ENCODE measurements around the gene MUC6. TPM values are rescaled to one million over a fixed set of nuclear protein-coding genes. Genes with fewer than 3 reads are reported as not detected.

MUC6 gene
- total and polyA plus RNA-seq, 2 of the 8 experiments (the other 6 are each of a cell fraction or from before 2014, with no cell fraction given), result not detected

DNA sequence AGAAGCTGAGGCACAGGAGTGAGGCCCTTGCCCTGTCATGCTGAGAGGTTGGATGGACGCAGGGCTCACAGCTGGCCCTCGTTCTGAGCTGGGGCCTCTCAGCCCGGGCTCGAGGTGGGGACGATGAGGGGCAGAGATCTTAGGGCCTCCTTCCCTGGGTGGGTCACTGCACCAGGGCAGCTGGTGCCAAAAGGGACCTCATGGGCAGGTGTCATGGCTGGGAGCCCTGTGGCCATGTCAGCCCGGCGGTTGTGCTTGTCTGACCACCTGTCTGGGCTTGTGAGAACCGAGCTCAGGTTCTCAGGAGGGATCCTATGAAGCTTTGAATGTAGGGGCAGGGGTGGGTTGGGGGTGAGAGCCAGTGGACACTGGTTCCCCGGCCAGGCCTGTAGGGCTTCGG, 1.8 kb upstream of the MUC6 start:
- no peak overlapping the region; the same call in 1 of the 2 replicates for H2BK5ac ChIP-seq (ENCODE audit: low read depth, low read length)
- no peak overlapping the region for H4K5ac ChIP-seq (ENCODE audit: insufficient read length, low read depth, low read length)
- FAIRE-seq (no peak), DNase-seq (ENCODE audit: low read depth in 1 of 2, low spot score in 2 of 2) (no peak)
- H3K9me3 ChIP-seq (ENCODE audit: insufficient read depth in 2 of 2, low read depth in 1 of 2, low read length in 1 of 2), result no peaks in the 10 kb centered on the region
- H3K36me3 ChIP-seq (ENCODE audit: control insufficient read depth in 2 of 4, insufficient read depth in 4 of 4, low read length in 3 of 4), result no peaks in the 10 kb centered on the region
- no peaks in the 10 kb centered on the region for H3K79me2 ChIP-seq (ENCODE audit: control insufficient read depth in 1 of 2, insufficient read depth in 2 of 2, low read length in 2 of 2)
- POLR2A ChIA-PET (ENCODE audit: partially characterized antibody), result no interaction called here
- no peak overlapping the region for H2AFZ ChIP-seq (ENCODE audit: low read length)
- no peak overlapping the region for H3K9ac ChIP-seq (replicated peaks in 1 of 4; ENCODE audit: extremely low read depth in 1 of 4, low read depth in 3 of 4, low read length in 3 of 4)
- peaks cover 0 to 5% of the 10 kb centered on the region in 2 experiments for H4K20me1 ChIP-seq (replicated peaks in 1 of 2; ENCODE audit: control insufficient read depth in 1 of 2, insufficient read depth in 2 of 2, low read length in 2 of 2)
- no peaks in the 10 kb centered on the region for H3K23me2 ChIP-seq (ENCODE audit: low read depth, low read length)
- H3K14ac ChIP-seq (ENCODE audit: insufficient read length), result no peak overlapping the region
- no peak overlapping the region for H3K27ac ChIP-seq (ENCODE audit: low read depth, low read length)
- H3K4me1 ChIP-seq (replicated peaks in 1 of 4; ENCODE audit: control insufficient read depth in 3 of 4, insufficient read depth in 4 of 4, low read length in 3 of 4), result peaks cover 0 to 2% (median 0%) of the 10 kb centered on the region in 4 experiments; a peak in 2 of 7 replicates
- 84% methylated on average over 7 of the region's 10 CpGs; no CpG with 5 or more reads in 1 of the 2 experiments for WGBS, 2 experiments (ENCODE audit: extremely low coverage in 1 of 2, insufficient coverage in 1 of 2, insufficient read length in 1 of 2, insufficient replicate concordance in 2 of 2, low coverage in 1 of 2, low lambda C conversion rate in 2 of 2, missing lambda C conversion rate in 1 of 2)
- H2BK15ac ChIP-seq (ENCODE audit: low read length), result no peak overlapping the region
- H3K4me2 ChIP-seq (ENCODE audit: insufficient read depth in 1 of 2, low read depth in 2 of 2, low read length in 2 of 2), result no peak overlapping the region
- no peak overlapping the region for H3K4ac ChIP-seq (replicated peaks; ENCODE audit: insufficient read length, low read depth, low read length)
- no peak overlapping the region for H3K18ac ChIP-seq (ENCODE audit: extremely low read depth, low read length)
- no peak overlapping the region for H2BK12ac ChIP-seq (ENCODE audit: low read depth, low read length)
- no peak overlapping the region for H2BK20ac ChIP-seq (ENCODE audit: low read length)
- H4K91ac ChIP-seq (replicated peaks; ENCODE audit: insufficient read length, low read length), result no peak overlapping the region
- H2AK5ac ChIP-seq (ENCODE audit: low read depth, low read length), result no peak overlapping the region
- no peaks in the 10 kb centered on the region for H3K79me1 ChIP-seq (ENCODE audit: low read depth, low read length)
- no peaks in the 10 kb centered on the region for H3K27me3 ChIP-seq (replicated peaks in 1 of 4; ENCODE audit: control insufficient read depth in 3 of 4, extremely low read depth in 1 of 4, insufficient read depth in 3 of 4, low read length in 3 of 4)
- CTCF ChIA-PET (ENCODE audit: partially characterized antibody), result interaction anchor here (1.0 to 5.0 kb wide), 5 partner anchors 12 to 190 kb away, joined by 3 to 22 read pairs (median 6); no protein-coding TSS in a partner anchor
- no peak overlapping the region for H3K56ac ChIP-seq (replicated peaks; ENCODE audit: insufficient read length, low read depth, low read length)
- H3K4me3 ChIP-seq (ENCODE audit: extremely low read depth in 1 of 4, insufficient read depth in 2 of 4, low read depth in 3 of 4, low read length in 4 of 4), result no peak overlapping the region
- H2BK120ac ChIP-seq (replicated peaks; ENCODE audit: low read depth, low read length), result no peak overlapping the region
- H3K23ac ChIP-seq (ENCODE audit: insufficient read length), result no peak overlapping the region
- no peak overlapping the region for H4K8ac ChIP-seq (ENCODE audit: extremely low read depth, insufficient read depth, low read length)
- TF ChIP-seq SIN3A (conservative IDR thresholded peaks at IDR 0.05 in 1 of 2, IDR thresholded peaks at IDR 0.05 in 1 of 2; ENCODE audit: low read depth in 1 of 2, low read length in 2 of 2) (no peak), RAD21 (IDR thresholded peaks at IDR 0.05 in 1 of 2, conservative IDR thresholded peaks at IDR 0.05 in 1 of 2; ENCODE audit: low read depth in 2 of 2, low read length in 2 of 2) (no peak), NANOG (IDR thresholded peaks at IDR 0.05; ENCODE audit: insufficient read depth, low read depth, low read length, poor library complexity, severe bottlenecking) (no peak), ASH2L (IDR thresholded peaks at IDR 0.05; ENCODE audit: low read length) (no peak), HDAC2 (IDR thresholded peaks at IDR 0.05; ENCODE audit: borderline replicate concordance in 1 of 2, low read depth in 2 of 2, low read length in 2 of 2) (no peak), TEAD4 (IDR thresholded peaks at IDR 0.05; ENCODE audit: low read depth, low read length) (no peak), BACH1 (IDR thresholded peaks at IDR 0.05; ENCODE audit: low read length) (no peak), TCF12 (IDR thresholded peaks at IDR 0.05; ENCODE audit: low read depth, low read length) (no peak), RNF2 (IDR thresholded peaks at IDR 0.05; ENCODE audit: borderline replicate concordance, low read depth, low read length, missing control alignments, poor library complexity, severe bottlenecking) (no peak), JUN (IDR thresholded peaks at IDR 0.05; ENCODE audit: low read depth, low read length) (no peak), FOSL1 (IDR thresholded peaks at IDR 0.05; ENCODE audit: insufficient read depth, low read depth, low read length) (no peak)

Data from H1 (cell line).